ENCODE results near the gene DOK7.

Gene DOK7

DNA sequence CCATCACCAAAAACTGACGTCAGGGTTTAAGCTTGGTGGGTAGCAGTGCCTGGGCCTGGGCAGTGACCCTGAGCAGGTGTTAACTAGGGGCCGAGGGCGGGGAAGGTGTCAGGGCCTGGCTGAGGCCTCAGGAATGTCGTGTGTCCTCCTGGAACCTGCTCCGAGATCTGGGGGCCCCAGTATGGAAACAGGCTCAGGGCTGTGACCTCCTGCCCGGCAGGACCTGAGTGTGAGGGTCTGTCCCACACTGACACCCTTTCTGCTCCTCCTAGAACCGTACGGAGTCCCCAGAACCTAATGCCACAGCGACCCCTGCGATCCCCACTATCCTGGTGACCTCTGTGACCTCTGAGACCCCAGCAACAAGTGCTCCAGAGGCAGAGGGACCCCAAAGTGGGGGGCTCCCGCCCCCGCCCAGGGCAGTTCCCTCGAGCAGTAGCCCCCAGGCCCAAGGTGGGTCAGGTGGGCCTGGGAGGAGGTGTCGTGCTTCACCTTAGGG, 20.6 kb upstream of the DOK7 start:
- peaks cover 0 to 14% (median 9%) of the 10 kb centered on the region in 5 donors for H3K4me1 ChIP-seq (ENCODE audit: control insufficient read depth in 5 of 5, insufficient read depth in 5 of 5, low read length in 5 of 5)
- no peaks in the 10 kb centered on the region for H3K9me3 ChIP-seq (ENCODE audit: control insufficient read depth in 5 of 5, low read length in 5 of 5)
- H3K4me3 ChIP-seq (ENCODE audit: low read depth in 1 of 5, low read length in 5 of 5), result no peak overlapping the region
- H3K27ac ChIP-seq (ENCODE audit: low read depth, low read length), result no peak overlapping the region
- H3K9ac ChIP-seq (ENCODE audit: low read length in 5 of 5), result no peak overlapping the region
- H3K36me3 ChIP-seq (ENCODE audit: control insufficient read depth in 5 of 5, insufficient read depth in 5 of 5, low read length in 5 of 5), result no peaks in the 10 kb centered on the region
- peaks cover 0 to 3% (median 0%) of the 10 kb centered on the region in 5 donors for H3K27me3 ChIP-seq (ENCODE audit: control insufficient read depth in 5 of 5, insufficient read depth in 4 of 5, low read length in 5 of 5)

DNA sequence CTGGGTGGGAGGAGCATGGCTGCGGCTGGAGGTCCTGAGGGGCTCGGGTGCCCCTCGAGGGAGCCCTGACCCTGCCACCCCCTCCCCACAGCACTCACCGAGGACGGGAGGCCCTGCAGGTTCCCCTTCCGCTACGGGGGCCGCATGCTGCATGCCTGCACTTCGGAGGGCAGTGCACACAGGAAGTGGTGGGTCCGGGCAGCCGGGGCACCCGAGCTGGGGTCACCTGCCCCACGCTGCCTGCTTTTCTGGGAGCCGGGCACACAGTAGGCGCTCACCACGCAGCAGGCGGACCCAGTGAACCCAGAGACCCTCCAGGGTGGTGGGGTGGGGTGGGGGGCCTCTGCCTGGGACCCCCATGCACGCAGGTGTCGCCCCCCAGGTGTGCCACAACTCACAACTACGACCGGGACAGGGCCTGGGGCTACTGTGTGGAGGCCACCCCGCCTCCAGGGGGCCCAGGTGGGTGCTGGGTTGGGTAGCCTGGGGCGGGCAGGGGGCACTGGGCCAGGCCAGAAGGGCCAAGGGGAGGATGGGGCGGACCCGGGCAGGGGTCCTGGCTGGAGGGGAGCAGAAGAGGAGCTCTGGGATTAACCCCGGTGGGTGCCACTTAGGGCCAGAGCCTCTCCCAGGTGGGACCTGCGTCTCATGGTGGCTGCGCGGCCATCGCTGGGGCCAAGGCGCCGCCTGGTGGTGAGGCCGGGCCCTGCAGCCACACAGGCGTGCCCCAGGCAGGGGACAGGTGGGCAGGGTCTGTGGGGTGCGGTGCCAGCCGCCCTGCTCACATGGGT, 20.0 kb upstream of the DOK7 start:
- H3K27ac ChIP-seq (ENCODE audit: low read depth, low read length), result no peak overlapping the region
- H3K9me3 ChIP-seq (ENCODE audit: control insufficient read depth in 5 of 5, low read length in 5 of 5), result no peaks in the 10 kb centered on the region
- H3K36me3 ChIP-seq (ENCODE audit: control insufficient read depth in 5 of 5, insufficient read depth in 5 of 5, low read length in 5 of 5), result no peaks in the 10 kb centered on the region
- peaks cover 0 to 7% (median 6%) of the 10 kb centered on the region in 5 donors for H3K4me1 ChIP-seq (ENCODE audit: control insufficient read depth in 5 of 5, insufficient read depth in 5 of 5, low read length in 5 of 5)
- no peak overlapping the region for H3K4me3 ChIP-seq (ENCODE audit: low read depth in 1 of 5, low read length in 5 of 5)
- H3K9ac ChIP-seq (ENCODE audit: low read length in 5 of 5), result no peak overlapping the region
- H3K27me3 ChIP-seq (ENCODE audit: control insufficient read depth in 5 of 5, insufficient read depth in 4 of 5, low read length in 5 of 5), result peaks cover 0 to 3% (median 0%) of the 10 kb centered on the region in 5 donors

DNA sequence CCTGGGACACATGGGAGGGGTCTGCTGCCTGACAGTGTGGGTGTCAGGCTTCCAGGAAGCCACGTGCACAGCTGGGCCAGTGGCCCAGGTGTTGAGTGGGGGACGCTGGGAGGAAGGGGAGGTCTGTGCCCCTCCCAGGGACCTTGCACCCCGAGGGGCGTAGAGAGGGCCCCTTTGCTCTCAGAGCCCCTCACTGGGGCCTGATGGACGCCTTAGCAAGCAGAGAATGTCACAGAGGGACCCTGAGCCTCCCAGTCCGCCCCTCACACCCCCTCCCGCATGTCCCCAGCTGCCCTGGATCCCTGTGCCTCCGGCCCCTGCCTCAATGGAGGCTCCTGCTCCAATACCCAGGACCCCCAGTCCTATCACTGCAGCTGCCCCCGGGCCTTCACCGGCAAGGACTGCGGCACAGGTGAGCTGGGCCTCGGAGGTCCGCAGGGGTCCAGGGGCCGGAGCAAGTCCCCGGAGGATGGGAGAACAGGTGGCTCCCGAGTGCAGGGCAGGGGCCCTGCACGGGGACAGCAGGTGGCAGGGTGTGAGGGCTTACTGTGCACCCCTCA, 19.3 kb upstream of the DOK7 start:
- H3K27me3 ChIP-seq (ENCODE audit: control insufficient read depth in 5 of 5, insufficient read depth in 4 of 5, low read length in 5 of 5), result peaks cover 0 to 3% (median 0%) of the 10 kb centered on the region in 5 donors
- H3K27ac ChIP-seq (ENCODE audit: low read depth, low read length), result no peak overlapping the region
- H3K9me3 ChIP-seq (ENCODE audit: control insufficient read depth in 5 of 5, low read length in 5 of 5), result no peaks in the 10 kb centered on the region
- H3K9ac ChIP-seq (ENCODE audit: low read length in 5 of 5), result no peak overlapping the region
- no peak overlapping the region for H3K4me3 ChIP-seq (ENCODE audit: low read depth in 1 of 5, low read length in 5 of 5)
- H3K36me3 ChIP-seq (ENCODE audit: control insufficient read depth in 5 of 5, insufficient read depth in 5 of 5, low read length in 5 of 5), result no peaks in the 10 kb centered on the region
- peaks cover 0 to 5% (median under 1%) of the 10 kb centered on the region in 5 donors for H3K4me1 ChIP-seq (ENCODE audit: control insufficient read depth in 5 of 5, insufficient read depth in 5 of 5, low read length in 5 of 5)

DNA sequence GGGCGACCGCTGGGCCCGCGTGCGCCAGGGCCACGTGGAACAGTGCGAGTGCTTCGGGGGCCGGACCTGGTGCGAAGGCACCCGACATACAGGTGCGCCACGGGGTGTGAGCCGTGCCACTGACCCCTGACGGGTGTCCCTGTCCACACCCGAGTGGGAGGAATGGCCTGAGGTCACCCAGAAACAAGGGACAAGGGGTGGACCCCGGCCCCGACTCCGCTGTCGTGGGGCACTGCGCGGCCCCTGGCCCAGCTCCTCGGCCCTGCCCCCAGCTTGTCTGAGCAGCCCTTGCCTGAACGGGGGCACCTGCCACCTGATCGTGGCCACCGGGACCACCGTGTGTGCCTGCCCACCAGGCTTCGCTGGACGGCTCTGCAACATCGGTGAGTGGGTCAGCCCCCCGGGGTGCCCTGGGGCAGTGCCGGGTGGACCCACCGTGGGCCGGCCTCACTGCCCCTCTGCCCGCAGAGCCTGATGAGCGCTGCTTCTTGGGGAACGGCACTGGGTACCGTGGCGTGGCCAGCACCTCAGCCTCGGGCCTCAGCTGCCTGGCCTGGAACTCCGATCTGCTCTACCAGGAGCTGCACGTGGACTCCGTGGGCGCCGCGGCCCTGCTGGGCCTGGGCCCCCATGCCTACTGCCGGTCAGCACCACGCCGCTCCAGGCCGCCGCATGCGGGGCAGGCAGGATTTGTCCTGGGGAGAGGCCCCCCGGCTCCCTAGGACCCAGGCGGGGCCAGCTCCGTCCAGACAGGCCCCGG, 18.6 kb upstream of the DOK7 start:
- Histone ChIP-seq H3K4me1 (ENCODE audit: control insufficient read depth in 5 of 5, insufficient read depth in 5 of 5, low read length in 5 of 5) (peaks cover 0 to 5% (median 0%) of the 10 kb centered on the region in 5 donors), H3K4me3 (ENCODE audit: low read depth in 1 of 5, low read length in 5 of 5) (no peak overlapping the region), H3K9me3 (ENCODE audit: control insufficient read depth in 5 of 5, low read length in 5 of 5) (no peaks in the 10 kb centered on the region), H3K36me3 (ENCODE audit: control insufficient read depth in 5 of 5, insufficient read depth in 5 of 5, low read length in 5 of 5) (no peaks in the 10 kb centered on the region), H3K27me3 (ENCODE audit: control insufficient read depth in 5 of 5, insufficient read depth in 4 of 5, low read length in 5 of 5) (peaks cover 0 to 3% (median 0%) of the 10 kb centered on the region in 5 donors), H3K27ac (ENCODE audit: low read depth, low read length) (no peak overlapping the region), H3K9ac (ENCODE audit: low read length in 5 of 5) (no peak overlapping the region)

DNA sequence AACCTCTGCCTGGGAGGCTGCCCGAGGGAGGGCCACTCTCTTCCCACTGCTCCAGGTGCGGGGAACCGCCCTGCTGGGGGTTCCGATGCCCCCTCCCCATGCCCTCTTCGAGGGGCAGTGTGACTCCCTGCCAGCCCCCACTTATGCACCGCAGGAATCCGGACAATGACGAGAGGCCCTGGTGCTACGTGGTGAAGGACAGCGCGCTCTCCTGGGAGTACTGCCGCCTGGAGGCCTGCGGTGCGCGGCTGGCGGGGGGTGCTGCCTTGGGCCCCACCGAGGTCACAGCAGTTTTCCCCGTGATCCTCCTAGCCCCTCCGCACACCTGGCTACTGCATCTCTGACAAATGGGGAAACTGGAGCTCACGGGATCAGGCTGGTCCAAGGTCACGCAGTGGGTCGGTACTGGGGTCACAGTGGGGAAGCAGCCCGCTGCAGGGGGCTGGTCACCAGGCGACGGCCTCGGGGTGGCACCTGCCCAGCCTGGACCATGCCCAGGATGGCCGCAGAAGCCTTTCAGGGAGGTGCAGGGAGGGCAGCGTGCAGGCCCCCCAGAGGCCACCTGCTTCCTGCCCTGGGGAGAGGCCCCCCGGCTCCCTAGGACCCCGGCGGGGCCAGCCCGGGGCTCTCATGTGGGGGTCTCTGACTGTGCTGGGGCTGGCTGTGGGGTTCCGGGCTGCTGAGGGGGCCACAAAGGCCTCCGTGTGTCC, 17.8 kb upstream of the DOK7 start:
- Histone ChIP-seq H3K4me1 (ENCODE audit: control insufficient read depth in 5 of 5, insufficient read depth in 5 of 5, low read length in 5 of 5) (peaks cover 0 to 5% (median 0%) of the 10 kb centered on the region in 5 donors), H3K9me3 (ENCODE audit: control insufficient read depth in 5 of 5, low read length in 5 of 5) (no peaks in the 10 kb centered on the region), H3K9ac (ENCODE audit: low read length in 5 of 5) (no peak overlapping the region), H3K36me3 (ENCODE audit: control insufficient read depth in 5 of 5, insufficient read depth in 5 of 5, low read length in 5 of 5) (no peaks in the 10 kb centered on the region), H3K27me3 (ENCODE audit: control insufficient read depth in 5 of 5, insufficient read depth in 4 of 5, low read length in 5 of 5) (peaks cover 0 to 3% (median 0%) of the 10 kb centered on the region in 5 donors), H3K4me3 (ENCODE audit: low read depth in 1 of 5, low read length in 5 of 5) (no peak overlapping the region), H3K27ac (ENCODE audit: low read depth, low read length) (no peak overlapping the region)

DNA sequence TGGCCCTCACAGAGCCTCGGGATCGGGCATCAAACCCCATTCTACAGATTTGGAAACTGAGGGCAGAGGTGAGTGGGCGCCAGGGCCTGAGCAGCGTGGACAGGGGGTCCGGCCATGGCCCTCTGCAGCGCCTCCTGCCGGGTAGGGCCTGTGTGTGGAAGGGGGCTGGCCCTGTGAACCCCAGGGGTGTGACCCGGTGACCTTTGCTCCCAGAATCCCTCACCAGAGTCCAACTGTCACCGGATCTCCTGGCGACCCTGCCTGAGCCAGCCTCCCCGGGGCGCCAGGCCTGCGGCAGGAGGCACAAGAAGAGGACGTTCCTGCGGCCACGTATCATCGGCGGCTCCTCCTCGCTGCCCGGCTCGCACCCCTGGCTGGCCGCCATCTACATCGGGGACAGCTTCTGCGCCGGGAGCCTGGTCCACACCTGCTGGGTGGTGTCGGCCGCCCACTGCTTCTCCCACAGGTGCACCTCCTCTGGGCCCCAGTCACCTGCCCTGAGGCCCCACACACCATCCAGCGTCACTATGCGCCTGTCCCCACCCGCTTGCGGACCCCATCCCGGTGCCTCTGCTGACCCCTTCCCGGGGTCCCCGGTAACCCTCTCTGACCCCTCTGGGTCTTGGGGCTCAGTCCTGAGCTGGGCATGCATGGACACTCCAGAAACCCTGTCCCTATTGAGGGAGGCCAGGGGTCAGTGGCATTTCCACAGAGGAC, 17.1 kb upstream of the DOK7 start:
- no peak overlapping the region for H3K27ac ChIP-seq (ENCODE audit: low read depth, low read length)
- H3K4me3 ChIP-seq (ENCODE audit: low read depth in 1 of 5, low read length in 5 of 5), result no peak overlapping the region

DNA sequence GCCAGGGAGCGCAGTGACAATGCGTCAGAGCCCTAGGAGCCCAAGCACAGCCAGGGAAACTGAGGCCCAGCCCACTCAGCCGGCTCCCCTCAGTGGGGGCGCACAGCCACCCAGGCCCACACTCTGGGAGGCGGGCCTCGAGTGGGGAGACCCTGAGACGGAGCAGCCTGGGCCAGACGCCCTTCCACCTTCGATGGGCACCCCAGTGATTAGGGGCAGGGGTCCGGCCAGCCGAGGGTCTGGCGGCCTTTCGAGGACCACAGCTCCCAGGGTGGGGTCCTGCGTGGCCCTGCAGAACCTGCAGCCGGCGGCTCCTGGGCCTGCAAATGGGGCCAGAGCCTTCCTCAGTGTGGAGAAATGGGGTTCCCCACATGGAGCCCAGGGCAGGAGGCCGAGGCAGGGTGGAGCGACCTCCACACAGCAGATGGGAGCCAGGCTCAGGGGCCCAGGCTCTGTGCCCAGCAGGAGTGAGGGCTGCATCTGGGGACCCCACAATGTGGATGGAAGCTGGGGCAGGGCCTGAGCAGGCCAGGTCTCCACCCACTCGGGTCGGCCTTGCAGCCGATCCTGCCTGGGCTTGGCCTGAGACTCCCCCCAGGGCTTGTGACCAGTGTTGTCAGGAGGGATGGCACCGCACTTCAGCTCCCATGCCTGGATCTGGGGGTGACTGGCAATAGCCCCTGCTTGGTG, 16.3 kb upstream of the DOK7 start:
- no peak overlapping the region for H3K4me3 ChIP-seq (ENCODE audit: low read depth in 1 of 5, low read length in 5 of 5)

More for the DNA sequence above, 17.1 kb upstream of the DOK7 start:
- Histone ChIP-seq H3K9ac (ENCODE audit: low read length in 5 of 5) (no peak overlapping the region), H3K27me3 (ENCODE audit: control insufficient read depth in 5 of 5, insufficient read depth in 4 of 5, low read length in 5 of 5) (peaks cover 0 to 3% (median 0%) of the 10 kb centered on the region in 5 donors), H3K9me3 (ENCODE audit: control insufficient read depth in 5 of 5, low read length in 5 of 5) (no peaks in the 10 kb centered on the region), H3K4me1 (ENCODE audit: control insufficient read depth in 5 of 5, insufficient read depth in 5 of 5, low read length in 5 of 5) (peaks cover 0 to 2% (median 0%) of the 10 kb centered on the region in 5 donors), H3K36me3 (ENCODE audit: control insufficient read depth in 5 of 5, insufficient read depth in 5 of 5, low read length in 5 of 5) (no peaks in the 10 kb centered on the region)

DNA sequence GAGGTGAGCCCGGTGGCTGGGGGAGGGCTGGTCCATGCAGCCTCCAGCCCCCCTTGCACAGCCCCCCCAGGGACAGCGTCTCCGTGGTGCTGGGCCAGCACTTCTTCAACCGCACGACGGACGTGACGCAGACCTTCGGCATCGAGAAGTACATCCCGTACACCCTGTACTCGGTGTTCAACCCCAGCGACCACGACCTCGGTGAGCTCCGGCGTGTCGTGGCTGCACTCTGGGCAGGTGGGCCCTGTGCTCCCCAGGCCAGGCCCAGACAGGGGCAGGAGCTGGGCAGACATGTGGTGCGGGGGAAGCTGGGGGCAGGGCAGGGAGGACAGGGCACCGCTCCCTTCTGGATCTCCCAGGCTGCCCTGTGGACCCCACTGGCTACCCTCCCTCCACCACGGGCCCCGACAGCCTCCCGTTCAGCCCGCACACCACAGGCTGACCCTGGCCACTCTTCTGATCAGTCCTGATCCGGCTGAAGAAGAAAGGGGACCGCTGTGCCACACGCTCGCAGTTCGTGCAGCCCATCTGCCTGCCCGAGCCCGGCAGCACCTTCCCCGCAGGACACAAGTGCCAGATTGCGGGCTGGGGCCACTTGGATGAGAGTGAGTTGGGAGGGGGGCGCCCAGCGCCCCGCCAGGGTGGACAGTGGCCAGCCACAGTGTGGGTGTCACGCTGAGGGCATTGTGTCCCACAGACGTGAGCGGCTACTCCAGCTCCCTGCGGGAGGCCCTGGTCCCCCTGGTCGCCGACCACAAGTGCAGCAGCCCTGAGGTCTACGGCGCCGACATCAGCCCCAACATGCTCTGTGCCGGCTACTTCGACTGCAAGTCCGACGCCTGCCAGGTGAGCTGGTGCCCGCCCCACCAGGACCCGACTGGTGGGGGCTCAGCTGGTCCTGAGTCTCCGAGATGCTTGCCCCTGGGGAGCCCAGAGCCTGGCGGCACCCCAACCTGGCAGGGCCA, 15.4 kb upstream of the DOK7 start:
- Histone ChIP-seq H3K27ac (ENCODE audit: low read depth, low read length) (no peak overlapping the region), H3K4me1 (ENCODE audit: control insufficient read depth in 5 of 5, insufficient read depth in 5 of 5, low read length in 5 of 5) (no peaks in the 10 kb centered on the region), H3K27me3 (ENCODE audit: control insufficient read depth in 5 of 5, insufficient read depth in 4 of 5, low read length in 5 of 5) (peaks cover 0 to 3% (median 0%) of the 10 kb centered on the region in 5 donors), H3K9ac (ENCODE audit: low read length in 5 of 5) (no peak overlapping the region), H3K36me3 (ENCODE audit: control insufficient read depth in 5 of 5, insufficient read depth in 5 of 5, low read length in 5 of 5) (no peaks in the 10 kb centered on the region), H3K9me3 (ENCODE audit: control insufficient read depth in 5 of 5, low read length in 5 of 5) (no peaks in the 10 kb centered on the region), H3K4me3 (ENCODE audit: low read depth in 1 of 5, low read length in 5 of 5) (no peak overlapping the region)

More for the DNA sequence above, 16.3 kb upstream of the DOK7 start:
- H3K27ac ChIP-seq (ENCODE audit: low read depth, low read length), result no peak overlapping the region
- H3K36me3 ChIP-seq (ENCODE audit: control insufficient read depth in 5 of 5, insufficient read depth in 5 of 5, low read length in 5 of 5), result no peaks in the 10 kb centered on the region
- H3K9ac ChIP-seq (ENCODE audit: low read length in 5 of 5), result no peak overlapping the region
- H3K9me3 ChIP-seq (ENCODE audit: control insufficient read depth in 5 of 5, low read length in 5 of 5), result no peaks in the 10 kb centered on the region
- H3K4me1 ChIP-seq (ENCODE audit: control insufficient read depth in 5 of 5, insufficient read depth in 5 of 5, low read length in 5 of 5), result no peaks in the 10 kb centered on the region
- H3K27me3 ChIP-seq (ENCODE audit: control insufficient read depth in 5 of 5, insufficient read depth in 4 of 5, low read length in 5 of 5), result peaks cover 0 to 3% (median 0%) of the 10 kb centered on the region in 5 donors
